ENCODE data around the gene PHF21B.
A peak's percentile ranks its signal among the peaks of the same experiment; 100 is the strongest.
"Not testable (repeated sequence)": the region's sequence is repeated elsewhere in the genome, so short reads cannot be mapped to it uniquely, and the experiment has no call there.

PHF21B gene

DNA sequence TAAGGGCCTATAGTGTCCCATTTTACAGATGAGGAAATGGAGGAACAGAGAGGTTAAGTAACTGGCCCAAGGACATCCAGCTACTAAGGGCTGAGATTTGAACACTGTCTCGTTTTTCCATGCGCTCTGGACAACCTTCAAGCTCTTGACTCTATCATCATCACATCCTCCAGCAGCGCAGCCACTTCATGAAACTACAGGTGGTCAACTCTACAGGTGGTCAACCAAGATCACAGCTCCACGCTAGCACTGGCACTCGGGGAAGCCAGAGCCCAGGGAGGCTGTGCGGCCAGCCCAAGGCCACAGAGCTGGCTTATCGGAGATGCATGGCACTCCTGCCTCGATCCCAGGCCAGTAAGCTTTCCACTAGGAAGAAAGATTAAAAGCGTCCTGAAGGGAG is 40.0 kb downstream of the PHF21B start:
- H3K4me3 ChIP-seq (ENCODE audit: low read depth, low read length): no peak overlapping the region
- no peak for DNase-seq (ENCODE audit: low read depth)
- TF ChIP-seq, protein P1, sequence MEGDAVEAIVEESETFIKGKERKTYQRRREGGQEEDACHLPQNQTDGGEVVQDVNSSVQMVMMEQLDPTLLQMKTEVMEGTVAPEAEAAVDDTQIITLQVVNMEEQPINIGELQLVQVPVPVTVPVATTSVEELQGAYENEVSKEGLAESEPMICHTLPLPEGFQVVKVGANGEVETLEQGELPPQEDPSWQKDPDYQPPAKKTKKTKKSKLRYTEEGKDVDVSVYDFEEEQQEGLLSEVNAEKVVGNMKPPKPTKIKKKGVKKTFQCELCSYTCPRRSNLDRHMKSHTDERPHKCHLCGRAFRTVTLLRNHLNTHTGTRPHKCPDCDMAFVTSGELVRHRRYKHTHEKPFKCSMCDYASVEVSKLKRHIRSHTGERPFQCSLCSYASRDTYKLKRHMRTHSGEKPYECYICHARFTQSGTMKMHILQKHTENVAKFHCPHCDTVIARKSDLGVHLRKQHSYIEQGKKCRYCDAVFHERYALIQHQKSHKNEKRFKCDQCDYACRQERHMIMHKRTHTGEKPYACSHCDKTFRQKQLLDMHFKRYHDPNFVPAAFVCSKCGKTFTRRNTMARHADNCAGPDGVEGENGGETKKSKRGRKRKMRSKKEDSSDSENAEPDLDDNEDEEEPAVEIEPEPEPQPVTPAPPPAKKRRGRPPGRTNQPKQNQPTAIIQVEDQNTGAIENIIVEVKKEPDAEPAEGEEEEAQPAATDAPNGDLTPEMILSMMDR (IDR thresholded peaks at IDR 0.05; ENCODE audit: control insufficient read depth, extremely low read depth, insufficient read depth): no peak

DNA sequence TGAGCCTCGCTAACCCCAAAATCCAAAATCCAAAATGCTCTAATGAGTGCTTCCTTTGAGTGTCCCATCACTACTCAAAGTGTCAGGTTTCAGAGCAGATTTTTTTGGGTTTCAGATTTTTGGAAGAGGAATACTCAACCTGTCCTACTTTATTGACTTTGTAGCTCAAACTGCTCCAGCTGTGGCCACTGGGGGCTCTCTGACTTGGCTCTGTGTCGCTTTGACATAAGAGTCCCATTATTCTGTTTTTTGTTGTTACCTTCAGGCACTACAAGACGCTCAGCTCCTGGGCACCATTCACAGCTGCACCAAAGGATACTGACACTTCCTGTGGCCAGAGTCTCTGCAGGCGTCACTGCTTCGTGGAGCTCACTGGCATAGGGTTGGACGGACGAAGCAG is 41.1 kb downstream of the PHF21B start:
- TF ChIP-seq, protein P1 (IDR thresholded peaks at IDR 0.05; ENCODE audit: control insufficient read depth, extremely low read depth, insufficient read depth): peak; percentile 32; the same call in 1 of the 2 replicates

DNA sequence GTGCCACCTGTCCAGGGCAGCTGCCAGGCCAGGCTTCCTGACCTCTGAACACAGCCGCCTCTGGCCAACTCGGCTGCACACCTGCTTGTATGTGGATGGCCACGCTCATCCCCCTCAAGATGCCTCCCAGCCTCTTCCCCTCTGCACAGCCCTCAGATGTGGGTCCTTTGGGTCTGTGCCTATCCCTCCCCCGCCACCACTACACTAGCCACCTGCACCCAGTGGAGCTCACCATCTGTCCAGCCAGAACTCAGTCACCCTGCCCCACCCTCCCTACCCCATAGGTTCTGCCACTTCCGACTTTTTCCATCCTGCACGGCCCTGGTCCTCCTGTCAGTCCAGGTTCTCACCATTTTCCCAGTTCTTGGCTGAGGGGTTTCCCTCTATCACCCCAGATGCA is 44.6 kb downstream of the PHF21B start:
- TF ChIP-seq, protein P1 (IDR thresholded peaks at IDR 0.05; ENCODE audit: control insufficient read depth, extremely low read depth, insufficient read depth): no peak
- DNase-seq (ENCODE audit: low read depth): no peak
- no peak overlapping the region for H3K4me3 ChIP-seq (ENCODE audit: low read depth, low read length)

More for the DNA sequence above, 41.1 kb downstream of the PHF21B start:
- no peak for DNase-seq (ENCODE audit: low read depth)
- H3K4me3 ChIP-seq (ENCODE audit: low read depth, low read length): no peak overlapping the region

DNA sequence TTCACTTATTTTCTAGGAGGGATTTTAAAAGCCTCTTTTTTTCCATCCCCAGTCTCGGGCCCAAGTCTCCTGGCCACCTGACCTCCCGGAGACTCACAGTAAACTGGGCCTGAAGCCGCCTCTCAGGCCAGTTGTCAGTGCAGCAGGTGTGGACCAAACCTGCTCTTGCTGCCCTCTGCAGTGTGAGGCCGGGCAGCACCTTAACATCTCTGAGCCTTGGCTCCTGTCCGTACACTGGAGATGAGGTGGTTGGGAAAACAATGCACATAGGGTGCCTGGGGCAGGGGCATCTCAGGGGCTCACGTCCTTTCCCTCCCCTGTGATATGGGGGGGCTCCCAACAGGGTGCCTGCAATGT is 45.1 kb downstream of the PHF21B start:
- TF ChIP-seq, protein P1 (IDR thresholded peaks at IDR 0.05; ENCODE audit: control insufficient read depth, extremely low read depth, insufficient read depth): no peak
- no peak overlapping the region for H3K4me3 ChIP-seq (ENCODE audit: low read depth, low read length)
- DNase-seq (ENCODE audit: low read depth): no peak

DNA sequence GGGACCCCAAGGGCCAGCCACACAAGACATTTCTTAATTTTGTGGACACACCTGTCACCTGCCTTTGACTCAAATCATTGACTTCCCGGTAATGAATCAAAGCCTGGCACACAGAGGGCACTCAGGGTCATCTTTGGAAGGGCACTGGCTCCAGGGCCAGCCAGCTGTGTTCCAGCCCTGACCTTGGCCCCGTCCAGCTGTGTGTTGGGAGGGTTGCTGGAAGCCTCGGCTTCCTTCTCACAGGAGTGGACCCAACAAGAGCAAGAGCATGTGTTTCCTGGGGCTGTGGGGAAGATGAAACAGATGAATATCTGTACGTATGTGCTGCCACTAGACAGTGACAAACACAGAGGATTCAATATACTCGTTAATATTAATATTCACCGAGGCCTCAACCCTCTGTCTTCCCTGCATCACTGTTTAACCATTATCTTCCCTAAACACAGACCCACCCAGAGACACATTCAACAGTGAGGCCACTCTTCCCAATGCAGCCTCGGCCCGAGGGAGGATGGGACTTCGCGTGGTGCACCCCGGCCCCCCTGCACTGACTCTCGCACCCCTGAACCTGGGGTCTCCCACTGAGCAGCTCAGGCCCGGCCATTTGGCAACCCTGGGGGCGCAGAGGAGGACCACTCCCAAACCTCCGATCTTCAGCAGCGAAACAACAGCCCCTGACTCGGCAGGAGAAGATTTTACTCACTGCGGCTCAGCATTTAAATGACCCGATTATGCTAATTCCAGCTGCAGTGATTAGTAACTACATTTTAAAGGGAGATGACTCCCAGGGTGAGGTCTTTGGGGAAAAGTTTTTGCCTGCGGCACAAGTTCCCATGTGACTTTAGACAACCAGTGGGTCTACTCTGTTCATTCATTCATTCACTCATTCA is 45.7 kb downstream of the PHF21B start:
- no peak for DNase-seq (ENCODE audit: low read depth)
- TF ChIP-seq, protein P1 (IDR thresholded peaks at IDR 0.05; ENCODE audit: control insufficient read depth, extremely low read depth, insufficient read depth): no peak
- no peak overlapping the region for H3K4me3 ChIP-seq (ENCODE audit: low read depth, low read length)

DNA sequence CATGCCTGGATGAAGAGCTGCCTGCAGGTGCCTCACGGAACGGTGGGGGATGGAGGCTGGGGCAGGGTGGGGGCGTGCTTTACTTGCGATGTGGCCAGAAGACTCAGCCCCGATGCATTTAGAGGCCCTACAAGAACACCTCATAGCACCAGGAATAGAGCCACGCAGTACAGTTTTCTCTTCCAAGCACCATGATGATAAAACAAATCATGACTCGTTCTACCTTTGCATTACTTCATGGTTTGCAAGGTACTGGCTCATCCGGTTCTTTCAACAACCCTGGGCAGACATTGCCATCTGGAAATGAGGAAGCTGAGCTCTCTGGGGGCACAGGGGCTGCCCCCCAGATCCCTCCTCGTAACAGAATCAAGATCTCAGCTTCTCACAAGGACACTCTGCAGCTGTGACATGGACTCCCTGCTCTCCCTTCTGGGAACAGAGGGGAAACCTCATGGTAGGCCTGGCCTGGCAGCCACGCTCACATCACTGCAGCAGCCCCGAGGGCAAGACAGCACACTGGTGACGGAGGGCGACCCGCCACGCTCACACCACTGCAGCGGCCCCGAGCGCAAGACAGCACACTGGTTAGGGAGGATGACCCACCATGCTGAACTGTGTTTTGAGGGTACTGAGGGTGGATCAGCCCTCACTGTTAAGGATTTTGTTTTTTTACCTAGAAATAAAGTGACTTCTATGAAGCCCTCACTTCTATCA is 46.9 kb downstream of the PHF21B start:
- H3K4me3 ChIP-seq (ENCODE audit: low read depth, low read length): no peak overlapping the region
- DNase-seq (ENCODE audit: low read depth): no peak
- TF ChIP-seq, protein P1 (IDR thresholded peaks at IDR 0.05; ENCODE audit: control insufficient read depth, extremely low read depth, insufficient read depth): no peak

DNA sequence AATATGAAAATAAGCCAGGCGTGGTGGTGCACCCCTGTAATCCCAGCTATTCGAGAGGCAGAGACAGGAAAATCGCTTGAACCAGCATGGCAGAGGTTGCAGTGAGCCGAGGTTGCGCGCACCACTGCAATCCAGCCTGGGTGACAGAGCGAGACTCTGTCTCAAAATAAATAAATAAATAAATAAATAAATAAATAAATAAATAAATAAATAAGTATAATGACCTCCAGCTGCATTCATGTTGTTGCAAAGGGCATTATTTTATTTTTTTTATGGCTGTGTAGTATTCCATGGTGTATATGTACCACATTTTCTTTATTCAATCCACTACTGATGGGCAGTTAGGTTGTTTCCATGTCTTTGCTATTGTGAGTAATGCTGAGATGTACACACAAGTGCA is 48.1 kb downstream of the PHF21B start:
- DNase-seq (ENCODE audit: low read depth); H3K4me3 ChIP-seq (ENCODE audit: low read depth, low read length): not testable (repeated sequence)
